ENCODE results near the gene PLEKHG4.

Gene PLEKHG4

DNA sequence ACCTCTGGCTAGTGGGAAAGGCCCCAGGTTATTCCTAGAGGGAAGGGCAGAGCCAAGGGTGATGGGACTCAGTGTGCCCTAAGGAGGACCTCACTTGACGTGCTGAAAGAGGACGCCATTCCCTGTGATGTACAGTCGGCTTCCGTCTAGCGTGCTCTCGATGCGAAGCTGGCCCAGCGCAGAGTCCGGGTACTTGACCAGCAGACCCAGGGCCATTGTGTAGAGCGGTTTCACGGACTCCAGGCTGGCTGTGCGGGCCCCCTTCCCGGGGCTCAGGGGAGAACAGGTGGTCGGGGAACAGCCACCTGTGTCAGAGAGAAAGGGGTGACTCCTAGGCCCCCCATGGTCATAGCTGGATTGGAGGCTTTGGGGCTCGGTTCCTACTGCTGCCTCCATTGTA lies 19.9 kb downstream of the PLEKHG4 start:
- DNase-seq = no peak
- TF ChIP-seq POLR2A (IDR thresholded peaks at IDR 0.05; ENCODE audit: low read length) = no peak
- no peak for TF ChIP-seq GATA1 (IDR thresholded peaks at IDR 0.05; ENCODE audit: low read depth, low read length)

DNA sequence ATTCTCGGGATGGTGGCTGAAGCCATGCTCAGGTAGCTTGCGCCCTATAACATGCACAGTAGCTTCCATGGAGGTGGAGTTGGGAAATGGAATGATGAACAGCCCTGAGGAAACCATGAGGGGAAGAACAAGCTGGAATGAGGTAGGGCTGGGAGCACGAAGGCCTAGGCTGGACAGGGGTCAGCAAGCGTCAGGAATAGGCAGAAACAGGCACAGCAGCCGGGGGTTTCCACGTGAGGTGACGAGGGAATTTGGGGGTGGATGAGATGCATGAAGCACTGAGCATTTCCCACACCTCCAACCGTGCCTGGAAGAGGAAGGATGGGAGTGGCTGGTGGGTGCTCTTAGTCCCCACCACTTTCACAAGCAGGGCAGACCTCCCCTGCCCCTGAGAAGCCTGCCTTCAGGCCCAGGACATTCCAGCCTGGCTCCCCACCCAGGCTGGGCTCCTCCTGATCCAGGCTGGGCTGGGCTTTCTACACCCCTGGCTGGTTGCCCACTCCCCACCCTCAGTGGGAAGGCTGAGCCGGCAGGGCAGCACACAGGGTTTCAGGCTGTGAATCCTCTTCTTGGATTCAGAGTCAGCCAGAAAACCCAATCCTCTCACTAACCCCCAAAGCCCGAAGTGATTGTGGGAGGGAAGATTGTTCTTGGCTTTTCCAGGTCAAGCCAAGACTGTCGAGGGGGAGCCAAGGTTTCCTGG lies 21.9 kb downstream of the PLEKHG4 start:
- no peak for DNase-seq
- TF ChIP-seq POLR2A (IDR thresholded peaks at IDR 0.05; ENCODE audit: low read length) (no peak), GATA1 (IDR thresholded peaks at IDR 0.05; ENCODE audit: low read depth, low read length) (no peak)

DNA sequence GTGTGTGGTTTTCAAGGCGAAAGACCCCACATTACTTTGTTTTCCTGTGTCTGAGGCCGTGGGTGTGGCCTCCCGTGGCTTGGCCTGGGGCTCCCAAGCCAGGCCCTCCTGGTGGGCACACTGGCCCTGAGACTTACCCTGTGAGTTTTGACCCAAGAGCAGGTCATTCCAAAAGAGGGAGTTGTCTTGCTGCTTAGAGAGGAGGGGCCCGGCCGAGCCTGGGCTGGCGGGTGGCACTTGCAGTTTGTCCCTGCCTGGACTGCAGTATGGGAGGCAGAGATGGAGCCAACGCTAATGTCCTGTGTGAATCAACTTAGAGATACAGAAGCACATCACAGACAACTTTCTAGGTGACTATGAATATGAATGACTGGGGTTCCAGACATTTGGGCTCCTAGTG lies 22.7 kb downstream of the PLEKHG4 start:
- DNase-seq = no peak

DNA sequence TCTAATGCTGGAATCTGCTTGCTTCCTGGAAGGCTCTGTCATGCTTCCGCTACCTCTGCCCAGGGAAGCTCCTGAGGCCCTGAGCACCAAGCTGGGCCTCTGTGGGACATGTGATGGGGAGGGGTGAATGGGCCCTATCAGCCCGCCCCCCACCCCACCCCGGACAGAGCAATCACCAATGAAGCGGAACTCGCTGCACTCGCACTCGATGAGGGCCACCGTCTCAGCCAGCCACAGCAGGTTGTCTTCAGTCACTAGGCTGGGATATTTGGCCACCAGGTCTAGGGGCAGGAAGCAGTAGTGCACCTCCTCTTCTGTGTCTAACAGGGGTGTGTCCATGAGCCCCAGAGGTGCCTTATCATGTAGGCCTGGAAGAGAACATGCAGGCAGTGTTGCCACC lies 23.6 kb downstream of the PLEKHG4 start:
- TF ChIP-seq GATA1 (IDR thresholded peaks at IDR 0.05; ENCODE audit: low read depth, low read length) (no peak), POLR2A (IDR thresholded peaks at IDR 0.05; ENCODE audit: low read length) (no peak)
- no peak for DNase-seq

More for the DNA sequence above, 22.7 kb downstream of the PLEKHG4 start:
- TF ChIP-seq GATA1 (IDR thresholded peaks at IDR 0.05; ENCODE audit: low read depth, low read length) (no peak), POLR2A (IDR thresholded peaks at IDR 0.05; ENCODE audit: low read length) (no peak)

- TF ChIP-seq POLR2A (IDR thresholded peaks at IDR 0.05; ENCODE audit: low read length) (no peak), GATA1 (IDR thresholded peaks at IDR 0.05; ENCODE audit: low read depth, low read length) (no peak)
- no peak for DNase-seq
These were observed 24.7 kb downstream of the PLEKHG4 start for GRCh38 chr16:67304020-67304419.

DNA sequence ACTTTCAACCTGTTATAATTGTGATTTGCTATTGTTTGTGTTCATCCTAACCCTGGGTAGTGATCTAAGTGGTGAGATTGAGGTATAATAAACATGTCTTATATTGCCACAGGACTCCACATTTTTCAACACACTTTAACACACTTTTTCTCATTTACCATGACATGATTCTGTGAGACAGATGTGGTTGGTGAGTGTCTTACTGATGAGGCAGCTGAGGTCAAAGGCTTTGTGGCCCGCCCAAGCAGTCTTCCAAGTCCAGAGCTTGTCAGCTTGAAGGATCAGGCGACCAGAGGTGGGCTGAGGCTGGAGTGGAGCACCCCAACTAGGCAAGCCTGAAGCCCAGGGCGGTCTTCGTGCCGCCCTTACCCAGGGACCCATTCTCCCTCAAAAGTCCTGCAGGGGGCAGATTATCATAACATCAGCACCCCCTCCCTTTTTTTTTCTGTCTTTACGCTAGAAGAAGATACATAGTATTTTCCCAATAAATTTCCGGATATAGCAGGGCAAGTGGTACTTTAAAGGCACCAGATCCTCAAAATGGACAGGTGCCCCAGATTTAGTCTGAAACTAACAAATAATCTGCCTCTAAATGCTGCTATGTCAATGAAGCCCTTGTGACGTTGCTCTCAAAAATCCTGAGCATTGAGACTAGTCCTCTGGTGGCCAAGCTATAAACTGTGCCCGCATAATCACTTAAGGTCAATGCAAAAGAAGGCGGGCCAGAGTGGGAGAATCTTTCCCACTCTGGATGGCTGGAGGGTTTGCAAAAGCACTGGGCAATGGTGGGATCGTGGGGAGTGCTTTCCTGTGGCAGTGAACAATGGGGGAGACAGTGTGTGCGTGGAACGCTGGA lies 26.1 kb downstream of the PLEKHG4 start:
- DNase-seq = no peak
- TF ChIP-seq GATA1 (IDR thresholded peaks at IDR 0.05; ENCODE audit: low read depth, low read length) = no peak

DNA sequence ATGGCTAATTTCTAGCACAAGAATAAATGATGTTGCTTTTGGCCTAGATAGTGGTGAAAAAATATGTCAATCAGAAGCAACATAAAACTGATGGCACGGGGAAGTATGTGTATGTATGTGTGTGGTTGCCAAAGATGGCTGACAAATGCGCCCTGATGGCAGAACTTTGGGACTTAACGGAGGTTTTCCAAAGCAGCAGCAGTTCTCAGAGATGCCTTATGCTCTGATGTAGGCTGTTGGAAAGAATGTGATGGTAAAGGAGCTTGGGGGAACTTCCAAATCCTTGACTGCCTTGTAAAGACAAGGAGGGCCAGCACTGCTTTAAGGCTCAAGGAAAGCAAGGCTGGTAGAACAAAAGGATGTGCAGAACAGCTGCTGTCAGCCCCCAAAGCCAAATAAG lies 31.2 kb downstream of the PLEKHG4 start:
- DNase-seq = no peak

GRCh38 chr16:67311607-67312488 lies 32.5 kb downstream of the PLEKHG4 start:
- TF ChIP-seq GATA1 (IDR thresholded peaks at IDR 0.05; ENCODE audit: low read depth, low read length) (no peak), POLR2A (IDR thresholded peaks at IDR 0.05; ENCODE audit: low read length) (peak; percentile 83)
- DNase-seq = peak in 1 of 2 experiments; percentile 57

More for the DNA sequence above, 31.2 kb downstream of the PLEKHG4 start:
- TF ChIP-seq POLR2A (IDR thresholded peaks at IDR 0.05; ENCODE audit: low read length) (no peak), GATA1 (IDR thresholded peaks at IDR 0.05; ENCODE audit: low read depth, low read length) (no peak)

DNA sequence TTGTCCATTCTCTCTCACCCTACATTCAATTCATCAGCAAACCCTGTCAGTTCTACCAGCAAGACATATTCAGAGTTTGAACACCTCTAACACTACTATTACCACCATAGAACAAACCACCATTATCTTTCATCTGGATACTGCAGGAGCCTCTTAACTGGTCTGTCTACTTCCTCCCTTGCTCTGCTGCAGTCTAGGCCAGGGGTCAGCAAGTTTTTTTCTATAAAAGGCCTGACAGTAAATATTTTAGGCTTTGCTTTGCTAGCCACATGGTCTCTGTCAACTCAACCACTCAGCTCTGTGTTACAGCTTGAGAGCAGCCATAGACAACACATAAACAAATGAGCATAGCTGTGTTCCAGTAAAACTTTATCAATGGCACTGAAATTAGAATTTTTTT lies 33.4 kb downstream of the PLEKHG4 start:
- no peak for TF ChIP-seq GATA1 (IDR thresholded peaks at IDR 0.05; ENCODE audit: low read depth, low read length)
- TF ChIP-seq POLR2A (IDR thresholded peaks at IDR 0.05; ENCODE audit: low read length) = no peak

DNA sequence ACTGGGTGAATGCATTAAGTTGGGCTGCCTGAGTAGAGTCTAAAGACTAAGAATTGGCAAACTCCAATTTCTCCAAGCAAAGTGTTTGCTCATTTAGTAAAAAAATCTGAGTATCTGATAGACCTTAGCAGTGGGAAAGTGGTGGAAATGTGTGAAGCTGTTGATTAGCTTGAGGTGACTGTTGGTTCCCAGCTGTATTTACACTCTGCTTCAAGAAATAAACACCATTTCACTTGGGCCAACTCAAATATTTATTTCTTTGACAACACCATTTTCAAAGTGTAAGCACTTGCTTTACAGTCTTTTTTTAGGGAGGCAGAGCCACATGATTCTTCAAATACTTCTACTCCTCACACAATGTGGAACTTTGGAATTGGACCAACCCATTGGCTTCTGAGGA lies 38.5 kb downstream of the PLEKHG4 start:
- DNase-seq = no peak
- no peak for TF ChIP-seq POLR2A (IDR thresholded peaks at IDR 0.05; ENCODE audit: low read length)
- TF ChIP-seq GATA1 (IDR thresholded peaks at IDR 0.05; ENCODE audit: low read depth, low read length) = no peak

More for the DNA sequence above, 33.4 kb downstream of the PLEKHG4 start:
- no peak for DNase-seq

DNA sequence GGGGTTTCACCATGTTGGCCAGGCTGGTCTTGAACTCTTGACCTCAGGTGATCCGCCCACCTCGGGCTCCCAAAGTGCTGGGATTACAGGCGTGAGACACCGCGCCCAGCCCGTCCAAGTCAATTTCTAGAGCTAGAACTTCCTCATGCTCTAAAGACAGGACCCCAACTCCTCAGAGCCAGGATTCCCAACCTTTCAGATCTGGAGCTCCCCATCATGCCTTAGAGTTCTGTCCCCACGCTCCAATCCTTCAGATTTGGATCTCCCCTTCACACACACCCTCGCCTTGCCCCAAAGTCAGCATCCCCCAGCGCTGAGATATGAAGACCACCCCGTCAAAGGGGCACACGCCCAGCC lies 46.8 kb downstream of the PLEKHG4 start:
- no peak for TF ChIP-seq POLR2A (IDR thresholded peaks at IDR 0.05; ENCODE audit: low read length)
- no peak for TF ChIP-seq GATA1 (IDR thresholded peaks at IDR 0.05; ENCODE audit: low read depth, low read length)
- no peak for DNase-seq

GRCh38 chr16:67326472-67327309 lies 47.4 kb downstream of the PLEKHG4 start, which contains the start of the genes KCTD19 and LRRC36:
Gene KCTD19, minus strand, starts transcription at chr16:67326741. Its CDS starts 34 bp downstream, at chr16:67326707.
Gene LRRC36, plus strand, starts transcription at chr16:67326815. Its CDS starts 48 bp downstream, at chr16:67326863.
- TF ChIP-seq GATA1 (IDR thresholded peaks at IDR 0.05; ENCODE audit: low read depth, low read length) (no peak), POLR2A (IDR thresholded peaks at IDR 0.05; ENCODE audit: low read length) (no peak)
- DNase-seq = peak; percentile 52

DNA sequence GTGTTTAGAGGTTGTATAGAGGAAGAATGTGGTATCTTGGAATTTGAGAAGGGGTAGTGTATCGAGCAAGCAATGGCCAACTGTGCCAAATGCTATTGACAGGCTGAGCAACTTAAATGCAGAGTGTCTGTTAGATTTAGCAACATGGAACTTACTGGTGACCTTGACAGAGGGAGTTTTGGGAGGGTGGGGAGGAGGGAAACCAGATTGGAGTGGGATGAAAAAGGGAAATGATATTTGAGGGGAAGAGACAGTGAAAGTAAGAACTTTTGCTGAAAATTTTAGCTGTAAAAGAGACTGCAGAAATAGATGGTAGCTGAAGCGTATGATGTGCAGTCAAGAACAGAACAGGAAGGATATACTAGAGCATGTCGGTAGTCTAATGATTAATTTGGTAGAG lies 48.4 kb downstream of the PLEKHG4 start:
- no peak for TF ChIP-seq POLR2A (IDR thresholded peaks at IDR 0.05; ENCODE audit: low read length)
- no peak for TF ChIP-seq GATA1 (IDR thresholded peaks at IDR 0.05; ENCODE audit: low read depth, low read length)
- DNase-seq = no peak
